ENCODE results near the gene HTR1E. TPM values are rescaled to one million over a fixed set of nuclear protein-coding genes. Genes with fewer than 3 reads are reported as not detected.
"Not testable (repeated sequence)": the region's sequence is repeated elsewhere in the genome, so short reads cannot be mapped to it uniquely, and the experiment has no call there.

The HTR1E gene
- polyA plus RNA-seq (2013, experiment 1 of 2): not detected
- not detected for polyA plus RNA-seq (2013, experiment 2 of 2)

- H3K9me3 ChIP-seq (ENCODE audit: control insufficient read depth, low read length): no peaks in the 10 kb centered on the region
- DNase-seq: peak; percentile 31
- 5% methylated on average over 53 of the region's 55 CpGs for WGBS
- H2BK15ac ChIP-seq (ENCODE audit: low read depth, poor library complexity, severe bottlenecking): peak within 1 kb of the TSS; percentile 63
- H2BK120ac ChIP-seq (ENCODE audit: low read depth, low read length): no peak within 1 kb of the TSS
- H3K79me1 ChIP-seq (replicated peaks; ENCODE audit: low read length, poor library complexity, severe bottlenecking): no peaks in the 10 kb centered on the region
- peaks cover 10% of the 10 kb centered on the region for H3K4me1 ChIP-seq (ENCODE audit: control insufficient read depth, insufficient read depth, low read depth, low read length)
- H3K23ac ChIP-seq (ENCODE audit: low read length in 2 of 2): no peak within 1 kb of the TSS
- H2AK5ac ChIP-seq (ENCODE audit: low read length, severe bottlenecking): no peak within 1 kb of the TSS
- no peak within 1 kb of the TSS for H2BK12ac ChIP-seq (ENCODE audit: low read length in 2 of 2)
- H3K27me3 ChIP-seq (ENCODE audit: control insufficient read depth in 1 of 2, insufficient read depth in 1 of 2, low read length in 2 of 2): peaks cover 35 to 44% of the 10 kb centered on the region in 2 experiments
- no peaks in the 10 kb centered on the region for H3K36me3 ChIP-seq (ENCODE audit: control insufficient read depth in 1 of 2, insufficient read depth in 2 of 2, low read depth in 1 of 2, low read length in 2 of 2)
- H3K4me2 ChIP-seq (ENCODE audit: low read length, poor library complexity, severe bottlenecking): peak within 1 kb of the TSS; percentile 76
- no peak within 1 kb of the TSS for H2BK5ac ChIP-seq (ENCODE audit: low read depth, low read length, poor library complexity, severe bottlenecking)
- H3K14ac ChIP-seq (ENCODE audit: low read length in 2 of 2): peak within 1 kb of the TSS in 1 of 2 experiments; percentile 39
- H3K4ac ChIP-seq (ENCODE audit: low read depth in 1 of 2, low read length in 2 of 2): no peak within 1 kb of the TSS
- H3K18ac ChIP-seq (ENCODE audit: low read depth in 1 of 2, low read length in 2 of 2): no peak within 1 kb of the TSS
- no peak within 1 kb of the TSS for H3K27ac ChIP-seq (ENCODE audit: low read length, poor library complexity, severe bottlenecking)
- H3K9ac ChIP-seq (ENCODE audit: low read length): no peak within 1 kb of the TSS
- H4K91ac ChIP-seq (ENCODE audit: low read length): no peak within 1 kb of the TSS
- H2AFZ ChIP-seq (ENCODE audit: low read depth, low read length): peak within 1 kb of the TSS; percentile 57
- H3K4me3 ChIP-seq (ENCODE audit: insufficient read depth in 1 of 2, low read depth in 1 of 2, low read length in 2 of 2): peak within 1 kb of the TSS; percentile 11 to 71
- H4K8ac ChIP-seq (ENCODE audit: low read length): peak within 1 kb of the TSS; percentile 63
Measured at GRCh38 chr6:86937219-86938079, at the start of gene HTR1E. HTR1E (plus strand) TSS chr6:86937528; CDS start chr6:87015335, 77,807 bp downstream.

- Histone ChIP-seq H4K8ac (ENCODE audit: low read length) (no peak overlapping the region), H3K9ac (ENCODE audit: low read length) (no peak overlapping the region), H2BK15ac (ENCODE audit: low read depth, poor library complexity, severe bottlenecking) (no peak overlapping the region), H3K4me3 (ENCODE audit: insufficient read depth in 1 of 2, low read depth in 1 of 2, low read length in 2 of 2) (no peak overlapping the region), H2BK120ac (ENCODE audit: low read depth, low read length) (no peak overlapping the region), H2BK5ac (ENCODE audit: low read depth, low read length, poor library complexity, severe bottlenecking) (no peak overlapping the region), H3K36me3 (ENCODE audit: control insufficient read depth in 1 of 2, insufficient read depth in 2 of 2, low read depth in 1 of 2, low read length in 2 of 2) (no peaks in the 10 kb centered on the region), H3K23ac (ENCODE audit: low read length in 2 of 2) (no peak overlapping the region), H3K14ac (ENCODE audit: low read length in 2 of 2) (no peak overlapping the region), H3K18ac (ENCODE audit: low read depth in 1 of 2, low read length in 2 of 2) (no peak overlapping the region), H3K4me2 (ENCODE audit: low read length, poor library complexity, severe bottlenecking) (no peak overlapping the region), H3K79me1 (replicated peaks; ENCODE audit: low read length, poor library complexity, severe bottlenecking) (no peaks in the 10 kb centered on the region), H3K27ac (ENCODE audit: low read length, poor library complexity, severe bottlenecking) (no peak overlapping the region), H3K4me1 (ENCODE audit: control insufficient read depth, insufficient read depth, low read depth, low read length) (no peaks in the 10 kb centered on the region), H2AFZ (ENCODE audit: low read depth, low read length) (no peak overlapping the region), H2AK5ac (ENCODE audit: low read length, severe bottlenecking) (no peak overlapping the region), H3K27me3 (ENCODE audit: control insufficient read depth in 1 of 2, insufficient read depth in 1 of 2, low read length in 2 of 2) (no peaks in the 10 kb centered on the region), H3K4ac (ENCODE audit: low read depth in 1 of 2, low read length in 2 of 2) (no peak overlapping the region), H2BK12ac (ENCODE audit: low read length in 2 of 2) (no peak overlapping the region), H3K9me3 (ENCODE audit: control insufficient read depth, low read length) (peaks cover 9% of the 10 kb centered on the region), H4K91ac (ENCODE audit: low read length) (no peak overlapping the region)
- DNase-seq: no peak
- 25% methylated on average over 2 of the region's 4 CpGs for WGBS
Measured at GRCh38 chr6:86888301-86888700, 49.0 kb upstream of the HTR1E start.

- H3K14ac ChIP-seq (ENCODE audit: low read length in 2 of 2); H2BK5ac ChIP-seq (ENCODE audit: low read depth, low read length, poor library complexity, severe bottlenecking); DNase-seq; H3K27me3 ChIP-seq (ENCODE audit: control insufficient read depth in 1 of 2, insufficient read depth in 1 of 2, low read length in 2 of 2); H3K4me3 ChIP-seq (ENCODE audit: insufficient read depth in 1 of 2, low read depth in 1 of 2, low read length in 2 of 2); H3K4me1 ChIP-seq (ENCODE audit: control insufficient read depth, insufficient read depth, low read depth, low read length); H3K4ac ChIP-seq (ENCODE audit: low read depth in 1 of 2, low read length in 2 of 2); H3K9me3 ChIP-seq (ENCODE audit: control insufficient read depth, low read length); H3K18ac ChIP-seq (ENCODE audit: low read depth in 1 of 2, low read length in 2 of 2); H2BK120ac ChIP-seq (ENCODE audit: low read depth, low read length); H2BK12ac ChIP-seq (ENCODE audit: low read length in 2 of 2); H4K8ac ChIP-seq (ENCODE audit: low read length); H4K91ac ChIP-seq (ENCODE audit: low read length); H3K23ac ChIP-seq (ENCODE audit: low read length in 2 of 2); H3K9ac ChIP-seq (ENCODE audit: low read length); H2BK15ac ChIP-seq (ENCODE audit: low read depth, poor library complexity, severe bottlenecking); H2AFZ ChIP-seq (ENCODE audit: low read depth, low read length); H3K79me1 ChIP-seq (replicated peaks; ENCODE audit: low read length, poor library complexity, severe bottlenecking); H2AK5ac ChIP-seq (ENCODE audit: low read length, severe bottlenecking); H3K36me3 ChIP-seq (ENCODE audit: control insufficient read depth in 1 of 2, insufficient read depth in 2 of 2, low read depth in 1 of 2, low read length in 2 of 2); H3K4me2 ChIP-seq (ENCODE audit: low read length, poor library complexity, severe bottlenecking); H3K27ac ChIP-seq (ENCODE audit: low read length, poor library complexity, severe bottlenecking): not testable (repeated sequence)
- 86% methylated on average over 5 of the region's 8 CpGs for WGBS
Measured at GRCh38 chr6:86897265-86897664, 40.1 kb upstream of the HTR1E start.

GRCh38 chr6:86913795-86914194 lies 23.5 kb upstream of the HTR1E start:
- Histone ChIP-seq H2AFZ (ENCODE audit: low read depth, low read length) (no peak overlapping the region), H3K79me1 (replicated peaks; ENCODE audit: low read length, poor library complexity, severe bottlenecking) (no peaks in the 10 kb centered on the region), H3K4me3 (ENCODE audit: insufficient read depth in 1 of 2, low read depth in 1 of 2, low read length in 2 of 2) (no peak overlapping the region), H2BK12ac (ENCODE audit: low read length in 2 of 2) (no peak overlapping the region), H4K91ac (ENCODE audit: low read length) (no peak overlapping the region), H3K14ac (ENCODE audit: low read length in 2 of 2) (no peak overlapping the region), H3K4me1 (ENCODE audit: control insufficient read depth, insufficient read depth, low read depth, low read length) (no peaks in the 10 kb centered on the region), H3K27me3 (ENCODE audit: control insufficient read depth in 1 of 2, insufficient read depth in 1 of 2, low read length in 2 of 2) (no peaks in the 10 kb centered on the region), H3K9me3 (ENCODE audit: control insufficient read depth, low read length) (no peaks in the 10 kb centered on the region), H2BK5ac (ENCODE audit: low read depth, low read length, poor library complexity, severe bottlenecking) (no peak overlapping the region), H2AK5ac (ENCODE audit: low read length, severe bottlenecking) (no peak overlapping the region), H3K23ac (ENCODE audit: low read length in 2 of 2) (no peak overlapping the region), H2BK15ac (ENCODE audit: low read depth, poor library complexity, severe bottlenecking) (no peak overlapping the region), H3K9ac (ENCODE audit: low read length) (no peak overlapping the region), H3K18ac (ENCODE audit: low read depth in 1 of 2, low read length in 2 of 2) (no peak overlapping the region), H3K4ac (ENCODE audit: low read depth in 1 of 2, low read length in 2 of 2) (no peak overlapping the region), H2BK120ac (ENCODE audit: low read depth, low read length) (no peak overlapping the region), H4K8ac (ENCODE audit: low read length) (no peak overlapping the region), H3K36me3 (ENCODE audit: control insufficient read depth in 1 of 2, insufficient read depth in 2 of 2, low read depth in 1 of 2, low read length in 2 of 2) (no peaks in the 10 kb centered on the region), H3K4me2 (ENCODE audit: low read length, poor library complexity, severe bottlenecking) (no peak overlapping the region), H3K27ac (ENCODE audit: low read length, poor library complexity, severe bottlenecking) (no peak overlapping the region)
- DNase-seq: no peak
- 100% methylated on average over 1 of the region's 2 CpGs for WGBS

Measured in mesenchymal stem cell (in vitro differentiated cells and primary cell).